Activated gamma-delta T cell (primary cell): Measurements from ENCODE around the gene DTNB.

Experiments
- DNase-seq: peaks from one replicate; lab custom pipeline; 2025; lab: John Stamatoyannopoulos, UW

Gene DTNB

GRCh38 chr2:25341011-25341727, 332.2 kb downstream of the DTNB start:
- DNase-seq: peak; percentile 29

- DNase-seq: peak; percentile 22
Observed at GRCh38 chr2:25340181-25340921, 333.0 kb downstream of the DTNB start.

DNA sequence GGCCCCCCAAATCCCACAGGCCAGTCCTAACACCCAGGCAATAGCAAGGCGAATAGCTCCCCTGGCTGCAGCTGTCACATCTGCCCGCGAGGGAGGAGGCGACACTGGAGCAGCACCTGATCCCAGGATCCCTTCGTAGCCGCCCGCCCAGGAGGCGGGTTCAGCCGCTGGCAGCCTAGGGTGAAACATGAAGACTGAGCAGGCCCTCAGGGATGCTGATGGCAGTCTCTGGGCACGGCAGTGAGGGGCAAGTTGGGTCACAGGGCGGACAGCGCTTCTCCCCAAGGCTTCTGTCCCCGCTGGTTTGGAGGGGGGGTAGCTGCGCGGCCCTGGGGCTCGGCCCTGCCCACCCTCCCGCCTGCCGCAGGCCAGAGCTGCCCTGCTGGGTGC, 333.6 kb downstream of the DTNB start:
- DNase-seq: peak; percentile 21

- DNase-seq: no peak
Observed at GRCh38 chr2:25339211-25339674, 334.1 kb downstream of the DTNB start.

- no peak for DNase-seq
Observed at GRCh38 chr2:25338401-25338800, 335.0 kb downstream of the DTNB start.

GRCh38 chr2:25337891-25338290, 335.5 kb downstream of the DTNB start:
- no peak for DNase-seq

- DNase-seq: no peak
Observed at GRCh38 chr2:25337276-25337675, 336.1 kb downstream of the DTNB start.

DNA sequence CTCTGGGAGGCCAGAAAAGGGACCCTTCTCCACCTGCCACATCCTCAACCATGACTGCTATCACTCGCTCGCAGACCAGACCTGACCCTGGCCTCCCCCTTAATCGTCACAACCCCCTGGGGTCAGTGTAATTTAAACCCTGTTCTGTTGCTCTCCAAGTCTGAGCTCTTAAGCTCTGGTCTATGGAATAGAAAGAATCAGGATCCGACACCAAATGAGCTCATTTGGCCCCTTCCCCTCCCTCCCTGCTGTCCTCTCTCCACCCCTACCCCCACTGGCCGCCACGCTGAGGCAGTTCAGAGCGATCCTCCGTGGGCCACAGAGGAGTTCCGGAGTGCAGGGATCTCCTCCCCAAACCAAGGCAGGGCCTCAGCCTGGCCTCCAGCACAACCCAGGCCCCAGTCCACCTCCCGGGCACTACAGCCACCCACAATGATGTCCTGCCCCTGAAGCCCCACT, 337.0 kb downstream of the DTNB start:
- no peak for DNase-seq

DNA sequence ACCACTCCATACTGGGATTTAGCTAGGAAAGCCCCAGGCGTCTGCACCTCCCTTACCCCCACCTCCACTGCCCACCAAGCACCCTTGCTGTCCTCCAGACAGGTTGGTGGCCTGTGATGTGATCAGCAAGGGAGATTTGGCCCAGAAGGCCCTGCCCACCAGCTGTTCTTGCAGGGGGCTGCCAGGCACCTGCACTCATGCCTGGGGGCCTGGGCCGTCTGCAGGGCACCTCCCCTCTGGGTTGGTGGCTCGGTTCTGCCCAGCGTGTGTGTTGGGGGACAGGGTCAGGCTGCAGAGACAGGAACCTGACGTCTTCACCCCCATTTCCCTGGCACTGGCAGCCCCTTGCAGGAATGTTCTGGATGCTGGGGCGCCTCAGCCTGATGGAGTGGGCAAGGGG, 337.4 kb downstream of the DTNB start:
- no peak for DNase-seq

GRCh38 chr2:25335204-25335603, 338.2 kb downstream of the DTNB start:
- DNase-seq: no peak

DNA sequence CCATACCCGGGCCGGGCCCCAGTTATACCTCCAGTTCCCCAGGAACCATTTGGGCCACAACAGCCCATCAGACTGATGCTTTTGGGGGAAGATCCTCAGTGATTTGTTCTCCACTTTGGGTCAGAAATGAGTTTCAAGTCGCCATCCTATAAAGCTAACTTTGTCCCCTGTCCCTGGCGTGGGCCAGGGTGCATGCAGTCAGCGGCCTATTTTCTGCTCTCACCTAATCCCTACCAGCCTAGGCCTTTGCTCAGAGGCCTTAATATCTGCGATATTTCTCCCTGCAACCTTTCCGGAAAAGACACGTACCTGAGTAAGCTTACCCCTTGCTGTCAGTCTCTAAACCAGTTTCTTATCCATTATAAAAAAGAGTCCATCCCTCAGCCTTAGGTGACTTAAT, 338.9 kb downstream of the DTNB start:
- no peak for DNase-seq

- no peak for DNase-seq
Observed at GRCh38 chr2:25333981-25334380, 339.4 kb downstream of the DTNB start.

- DNase-seq: no peak
Observed at GRCh38 chr2:25332571-25332970, 340.8 kb downstream of the DTNB start.

DNA sequence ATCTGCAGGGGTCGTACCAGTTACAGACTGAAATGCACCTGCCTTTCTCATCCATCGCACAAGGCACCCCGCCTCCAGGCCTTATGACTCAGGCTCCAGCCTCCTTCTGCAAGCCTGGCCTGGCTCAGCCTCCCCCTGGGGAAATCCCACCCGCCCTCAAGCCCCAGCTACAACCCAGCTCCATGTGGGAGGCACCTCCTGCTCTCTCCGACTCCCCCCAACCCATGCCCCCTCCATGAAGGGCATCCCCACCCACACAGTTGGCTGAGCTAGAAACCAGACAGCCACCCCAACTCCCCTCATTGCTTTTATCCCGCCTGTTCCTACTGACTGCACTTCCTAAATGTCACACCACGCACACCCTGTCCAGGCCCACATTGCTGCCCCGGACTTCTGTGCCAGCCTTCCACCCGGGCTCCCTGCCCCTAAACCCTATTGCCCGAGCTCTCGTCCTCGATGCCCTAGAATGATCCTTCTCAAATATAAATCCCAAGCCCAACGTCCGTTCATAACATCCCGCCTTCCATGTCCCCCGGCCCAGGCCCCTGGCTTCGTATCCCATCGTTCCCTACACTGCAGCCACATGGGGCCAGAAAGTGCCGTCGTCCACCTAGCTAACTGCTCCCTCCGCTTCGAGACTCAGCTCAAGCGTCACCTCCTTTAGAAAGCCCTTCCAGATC, 341.6 kb downstream of the DTNB start:
- DNase-seq: no peak

GRCh38 chr2:25330937-25331336, 342.4 kb downstream of the DTNB start:
- DNase-seq: no peak

GRCh38 chr2:25330273-25330672, 343.1 kb downstream of the DTNB start:
- DNase-seq: no peak

DNA sequence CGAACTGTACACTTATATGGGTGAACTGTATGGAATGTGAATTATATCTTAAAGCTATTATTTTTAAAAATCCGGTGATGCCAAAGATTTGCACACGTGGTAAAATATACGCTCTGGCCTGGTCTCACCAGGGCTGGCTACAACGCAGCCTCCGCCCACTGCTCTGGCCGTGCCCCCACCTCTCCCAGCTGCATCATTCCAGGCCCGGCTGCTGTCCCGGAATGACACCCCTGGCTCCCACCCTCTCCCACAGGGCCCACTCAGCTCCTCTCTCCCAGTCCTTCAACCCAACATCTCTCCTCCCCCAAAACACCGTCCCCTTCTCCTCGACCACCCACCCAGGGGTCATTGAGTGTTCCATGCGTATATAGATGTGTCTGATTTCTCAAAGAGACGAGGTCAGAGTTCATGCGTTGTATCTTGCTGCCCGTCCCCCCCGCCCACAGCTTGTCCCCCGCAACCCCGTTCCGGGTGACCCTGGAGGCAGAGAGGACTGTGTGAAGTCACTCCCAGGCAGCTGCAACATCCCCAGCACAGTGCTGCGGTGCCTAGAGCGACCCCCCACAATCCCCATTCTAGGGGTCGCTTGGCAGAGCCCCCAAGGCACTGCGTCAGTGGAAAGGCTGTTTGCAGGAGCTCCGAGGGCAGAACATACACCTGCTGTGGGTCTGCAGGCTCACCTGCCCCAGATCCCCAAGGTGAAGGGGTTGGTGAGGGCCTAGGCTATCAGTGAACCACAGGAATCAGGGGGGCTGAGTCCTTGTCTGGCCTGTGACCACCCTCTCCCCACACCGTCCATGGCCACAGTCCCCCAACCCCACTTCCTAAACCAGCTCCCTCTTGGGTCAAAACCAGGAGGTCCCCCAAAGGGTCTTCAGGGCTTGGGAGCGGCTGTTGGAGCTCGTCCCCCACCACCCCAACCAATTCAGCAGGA, 345.0 kb downstream of the DTNB start:
- no peak for DNase-seq
